GM12801 (cell line): Measurements from ENCODE around the gene CADPS.

Experiments used
- CTCF ChIP-seq: IDR thresholded peaks from one replicate; pipeline ENCODE4 v1.5.1; 2011; ENCODE audit warnings: control low read depth; ENCODE audit not compliant: insufficient read length; ENCODE audit errors: extremely low read depth

CADPS gene

GRCh38 chr3:62636235-62636826 is 238.9 kb downstream of the CADPS start:
- TF ChIP-seq CTCF = no peak

- TF ChIP-seq CTCF = no peak
Observed at GRCh38 chr3:62632510-62633294, 242.5 kb downstream of the CADPS start.

GRCh38 chr3:62631488-62631887 is 243.7 kb downstream of the CADPS start:
- no peak for TF ChIP-seq CTCF

GRCh38 chr3:62630664-62631063 is 244.6 kb downstream of the CADPS start:
- TF ChIP-seq CTCF = no peak

GRCh38 chr3:62625268-62625667 is 249.9 kb downstream of the CADPS start:
- no peak for TF ChIP-seq CTCF

GRCh38 chr3:62624185-62624584 is 251.0 kb downstream of the CADPS start:
- TF ChIP-seq CTCF = no peak

GRCh38 chr3:62622553-62623174 is 252.6 kb downstream of the CADPS start:
- no peak for TF ChIP-seq CTCF
